ENCODE data around the gene PRM2. TPM values are rescaled to one million over a fixed set of nuclear protein-coding genes. Genes with fewer than 3 reads are reported as not detected.

Gene PRM2
- polyA plus RNA-seq, 1 of the 3 experiments (the other 2 are of a cell fraction): not detected

GRCh38 chr16:11297492-11298142 lies 21.3 kb upstream of the PRM2 start:
- Histone ChIP-seq H3K79me2 (ENCODE audit: insufficient read depth) (no peaks in the 10 kb centered on the region), H2AFZ (ENCODE audit: low read depth) (peak overlapping the region; percentile 59; the same call in 1 of the 2 replicates), H3K4me3 (ENCODE audit: low read depth in 2 of 2, low read length in 1 of 2) (0 out of 4 replicates have a peak overlapping the region, but pooled peaks of 1 of the 2 experiments have one; percentile 13), H3F3A (replicated peaks; ENCODE audit: insufficient read depth) (peaks cover 3% of the 10 kb centered on the region), H3K36me3 (replicated peaks in 1 of 2; ENCODE audit: control insufficient read depth in 1 of 2, insufficient read depth in 2 of 2, low read length in 1 of 2) (no peaks in the 10 kb centered on the region), H3K27me3 (ENCODE audit: insufficient read depth) (no peaks in the 10 kb centered on the region), H4K20me1 (ENCODE audit: insufficient read depth) (no peaks in the 10 kb centered on the region), H3K9me2 (no peaks in the 10 kb centered on the region), H3K9ac (no peak overlapping the region), H3K4me2 (peak overlapping the region; percentile 34), H3K9me3 (no peaks in the 10 kb centered on the region), H3K4me1 (ENCODE audit: control insufficient read depth in 1 of 2, insufficient read depth in 2 of 2, low read depth in 1 of 2, low read length in 1 of 2) (peaks cover 0 to 16% of the 10 kb centered on the region in 2 experiments; a peak in 2 of 4 replicates), H3K27ac (ENCODE audit: low read depth in 2 of 2, low read length in 1 of 2) (peak overlapping the region in 1 of 2 experiments; percentile 86; a peak in 2 of 4 replicates)
- WGBS (ENCODE audit: low lambda C conversion rate): 20% methylated on average over 13 of the region's 19 CpGs
- TF ChIP-seq MXI1 (IDR thresholded peaks at IDR 0.05; ENCODE audit: low read depth, low read length) (peak; percentile 93), FOXJ3 (CRISPR knock-in tag; IDR thresholded peaks at IDR 0.05) (0 out of 2 replicates have a peak, but pooled peaks have one; percentile 56), RAD21 (IDR thresholded peaks at IDR 0.05; ENCODE audit: low read length) (peak; percentile 50), CHD2 (IDR thresholded peaks at IDR 0.05; ENCODE audit: low read length, partially characterized antibody) (peak; percentile 85), USF1 (IDR thresholded peaks at IDR 0.05; ENCODE audit: borderline replicate concordance, low read depth) (peak; percentile 70; the same call in 1 of the 2 replicates), USF2 (IDR thresholded peaks at IDR 0.05; ENCODE audit: borderline replicate concordance, low read depth, low read length) (peak; percentile 70), ELF1 (IDR thresholded peaks at IDR 0.05) (no peak), TCF12 (IDR thresholded peaks at IDR 0.05) (peak; percentile 80), GABPA (IDR thresholded peaks at IDR 0.05; ENCODE audit: low read depth) (no peak), SMC3 (IDR thresholded peaks at IDR 0.05; ENCODE audit: low read depth, low read length) (peak; percentile 47), NFIC (IDR thresholded peaks at IDR 0.05; ENCODE audit: borderline replicate concordance) (0 out of 2 replicates have a peak, but pooled peaks have one; percentile 14), ZBTB33 (IDR thresholded peaks at IDR 0.05; ENCODE audit: borderline replicate concordance, low read depth) (no peak), TEAD4 (IDR thresholded peaks at IDR 0.05; ENCODE audit: borderline replicate concordance, insufficient read depth) (no peak), EP300 (IDR thresholded peaks at IDR 0.05; ENCODE audit: borderline replicate concordance in 1 of 2, low read depth in 1 of 2, low read length in 1 of 2) (peak in 1 of 2 experiments; percentile 45; a peak in 1 of 4 replicates), GATA2 (CRISPR knock-in tag; IDR thresholded peaks at IDR 0.05) (peak; percentile 11; the same call in 1 of the 2 replicates), FOXM1 (IDR thresholded peaks at IDR 0.05; ENCODE audit: low read depth) (no peak), JUND (IDR thresholded peaks at IDR 0.05) (no peak), MAX (IDR thresholded peaks at IDR 0.05; ENCODE audit: low read depth) (peak; percentile 68)
- TF ChIP-seq, protein P1, sequence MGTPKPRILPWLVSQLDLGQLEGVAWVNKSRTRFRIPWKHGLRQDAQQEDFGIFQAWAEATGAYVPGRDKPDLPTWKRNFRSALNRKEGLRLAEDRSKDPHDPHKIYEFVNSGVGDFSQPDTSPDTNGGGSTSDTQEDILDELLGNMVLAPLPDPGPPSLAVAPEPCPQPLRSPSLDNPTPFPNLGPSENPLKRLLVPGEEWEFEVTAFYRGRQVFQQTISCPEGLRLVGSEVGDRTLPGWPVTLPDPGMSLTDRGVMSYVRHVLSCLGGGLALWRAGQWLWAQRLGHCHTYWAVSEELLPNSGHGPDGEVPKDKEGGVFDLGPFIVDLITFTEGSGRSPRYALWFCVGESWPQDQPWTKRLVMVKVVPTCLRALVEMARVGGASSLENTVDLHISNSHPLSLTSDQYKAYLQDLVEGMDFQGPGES (IDR thresholded peaks at IDR 0.05; ENCODE audit: low read depth, low read length): no peak
- ChIA-PET POLR2A (interaction anchor here (0.7 to 1.3 kb wide), 3 partner anchors 21 to 334 kb away, joined by 3 read pairs; no protein-coding TSS in a partner anchor), CTCF (interaction anchor here (0.6 to 2.8 kb wide), 17 partner anchors 11 to 347 kb away, joined by 3 to 23 read pairs (median 4); partner anchors contain the start of genes PRM2 and SOCS1)
- DNase-seq: peak; percentile 87

Measured in SK-N-SH (cell line).